CD4-positive, alpha-beta T cell (primary cell): ENCODE data around the gene PLET1. TPM values are rescaled to one million over a fixed set of nuclear protein-coding genes. Genes with fewer than 3 reads are reported as not detected.

Source experiments
- ATAC-seq: fragments of 200-7000 bp; cut with Tn5 transposase; one replicate; pipeline ENCODE4 v1.10.0; 2022; ENCODE audit warnings: mild to moderate bottlenecking; ENCODE audit not compliant: poor library complexity
- CTCF ChIA-PET: fragments of 350-600 bp; sonication (Branson Sonifier 250); formaldehyde crosslinking; loops from one replicate; lab custom pipeline; 2021; ENCODE audit warnings: antibody characterized with exemption, inconsistent platforms; lab: Charles Lee
- POLR2A ChIA-PET: fragments of 350-600 bp; sonication (Branson Sonifier 250); formaldehyde crosslinking; loops from one replicate; lab custom pipeline; 2021; ENCODE audit warnings: antibody characterized with exemption, inconsistent platforms; lab: Charles Lee
- DNase-seq, 14 experiments: peaks; one replicate each; pipeline ENCODE4 v3.0.0-alpha.2; 2013 to 2020; ENCODE audit warnings: mixed read lengths in 2 of 14
- H3K27ac ChIP-seq, 2 donors: one replicate each; pipeline versions ENCODE4 v1.5.1 to v1.7.0; 2013; ENCODE audit warnings: low read length in 2 of 2, low read depth in 1 of 2, mild to moderate bottlenecking in 1 of 2
- H3K27me3 ChIP-seq, 2 experiments: 1 replicate in 1 of 2; 2 replicates in 1 of 2; pipeline versions ENCODE4 v1.6.1 to v1.7.0; 2013; ENCODE audit warnings: low read length in 2 of 2, control low read depth in 1 of 2, mild to moderate bottlenecking in 1 of 2, moderate library complexity in 1 of 2; ENCODE audit not compliant: insufficient read depth in 2 of 2, control insufficient read depth in 1 of 2
- H3K36me3 ChIP-seq: one replicate; pipeline ENCODE4 v1.6.1; 2013; ENCODE audit warnings: low read length, control low read depth; ENCODE audit not compliant: insufficient read depth
- H3K4me1 ChIP-seq: one replicate; pipeline ENCODE4 v1.6.1; 2013; ENCODE audit warnings: low read length, control low read depth; ENCODE audit not compliant: insufficient read depth
- H3K4me3 ChIP-seq: one replicate; pipeline ENCODE4 v1.5.1; 2013; ENCODE audit warnings: mild to moderate bottlenecking, low read length, moderate library complexity
- H3K9me3 ChIP-seq, 2 experiments: 1 replicate in 1 of 2; 2 replicates in 1 of 2; pipeline versions ENCODE4 v1.6.1 to v1.7.0; 2013; ENCODE audit warnings: low read length in 2 of 2, mild to moderate bottlenecking in 2 of 2, control low read depth in 1 of 2, moderate library complexity in 1 of 2; ENCODE audit not compliant: control insufficient read depth in 1 of 2, insufficient read depth in 1 of 2
- H3K27ac Mint-ChIP-seq: one replicate; pipeline ENCODE4 v1.8.0; 2020; ENCODE audit warnings: mixed read lengths
- H3K27me3 Mint-ChIP-seq: one replicate; pipeline ENCODE4 v1.8.0; 2021; ENCODE audit warnings: mixed read lengths
- H3K36me3 Mint-ChIP-seq: one replicate; pipeline ENCODE4 v1.8.0; 2021; ENCODE audit warnings: low read depth, mixed read lengths
- H3K4me1 Mint-ChIP-seq: one replicate; pipeline ENCODE4 v1.8.0; 2021; ENCODE audit warnings: low read depth, mixed read lengths
- H3K4me3 Mint-ChIP-seq: one replicate; pipeline ENCODE4 v1.8.0; 2020; ENCODE audit warnings: mild to moderate bottlenecking, mixed read lengths
- H3K9me3 Mint-ChIP-seq: one replicate; pipeline ENCODE4 v1.8.0; 2020; ENCODE audit warnings: mixed read lengths
- CTCF ChIP-seq: fragments of 200-600 bp; IDR thresholded peaks from one replicate; pipeline ENCODE4 v1.8.0; 2022; ENCODE audit warnings: antibody characterized with exemption, mild to moderate bottlenecking
- intact Hi-C, 2 experiments: fragments of 100-400 bp; cut with DNase I in 1 of 2; cut with micrococcal nuclease in 1 of 2; formaldehyde crosslinking; loops; one replicate each; pipeline versions ENCODE4 v1.15.1 to v1.9.0; 2023 to 2025; cut with DNase I, micrococcal nuclease
- total RNA-seq, 174 experiments: library from RNA in 2 of 174; stranded (reverse) in 2 of 174; gene quantifications; one replicate each; pipeline ENCODE4 v1.2.3 and lab custom pipeline; 2021 to 2026

The PLET1 gene
- total RNA-seq, 2 experiments from 2014 or later, result not detected

GRCh38 chr11:112248201-112248600 lies 12.5 kb downstream of the PLET1 start:
- H3K9me3 ChIP-seq, result peaks cover 3 to 7% of the 10 kb centered on the region in 2 experiments
- H3K4me1 ChIP-seq, result no peaks in the 10 kb centered on the region
- no peak for TF ChIP-seq CTCF
- no peak overlapping the region for H3K4me3 Mint-ChIP-seq
- H3K4me1 Mint-ChIP-seq, result no peaks in the 10 kb centered on the region
- intact Hi-C loops, result no loop called here
- H3K27me3 ChIP-seq, result no peaks in the 10 kb centered on the region
- H3K9me3 Mint-ChIP-seq, result peaks cover 11% of the 10 kb centered on the region
- ChIA-PET POLR2A (no interaction called here), CTCF (no interaction called here)
- H3K4me3 ChIP-seq, result no peak overlapping the region
- no peaks in the 10 kb centered on the region for H3K27me3 Mint-ChIP-seq
- H3K27ac Mint-ChIP-seq, result no peak overlapping the region
- no peaks in the 10 kb centered on the region for H3K36me3 ChIP-seq
- no peak overlapping the region for H3K27ac ChIP-seq
- peaks cover 10% of the 10 kb centered on the region for H3K36me3 Mint-ChIP-seq
- no peak for DNase-seq
- no peak for ATAC-seq

- TF ChIP-seq CTCF, result no peak
- Mint-ChIP-seq H3K9me3 (peaks cover 11% of the 10 kb centered on the region), H3K36me3 (peaks cover 20% of the 10 kb centered on the region), H3K4me3 (no peak overlapping the region), H3K27ac (no peak overlapping the region), H3K27me3 (no peaks in the 10 kb centered on the region), H3K4me1 (no peaks in the 10 kb centered on the region)
- DNase-seq (no peak), ATAC-seq (no peak)
- ChIA-PET CTCF (no interaction called here), POLR2A (no interaction called here)
- no peak overlapping the region for H3K4me3 ChIP-seq
- intact Hi-C loops, result no loop called here
- H3K9me3 ChIP-seq, result peaks cover 3 to 7% of the 10 kb centered on the region in 2 experiments
- no peaks in the 10 kb centered on the region for H3K27me3 ChIP-seq
- no peaks in the 10 kb centered on the region for H3K4me1 ChIP-seq
- no peak overlapping the region for H3K27ac ChIP-seq
- H3K36me3 ChIP-seq, result no peaks in the 10 kb centered on the region
These were observed 13.5 kb downstream of the PLET1 start for GRCh38 chr11:112247201-112247600.

GRCh38 chr11:112241486-112241885 lies 19.2 kb downstream of the PLET1 start:
- H3K4me1 Mint-ChIP-seq, result no peaks in the 10 kb centered on the region
- intact Hi-C loops, result no loop called here
- ATAC-seq (no peak), DNase-seq (no peak)
- Histone ChIP-seq H3K4me3 (no peak overlapping the region), H3K36me3 (peaks cover 18% of the 10 kb centered on the region), H3K27me3 (no peaks in the 10 kb centered on the region), H3K9me3 (peaks cover 3 to 7% of the 10 kb centered on the region in 2 experiments), H3K4me1 (no peaks in the 10 kb centered on the region), H3K27ac (no peak overlapping the region)
- CTCF ChIA-PET, result no interaction called here
- H3K4me3 Mint-ChIP-seq, result no peak overlapping the region
- no peak overlapping the region for H3K27ac Mint-ChIP-seq
- TF ChIP-seq CTCF, result no peak
- H3K36me3 Mint-ChIP-seq, result peaks cover 74% of the 10 kb centered on the region
- peaks cover 10% of the 10 kb centered on the region for H3K9me3 Mint-ChIP-seq
- POLR2A ChIA-PET, result interaction anchor here (0.8 kb wide), 1 partner anchor 19 kb away, joined by 3 read pairs; no protein-coding TSS in a partner anchor
- no peaks in the 10 kb centered on the region for H3K27me3 Mint-ChIP-seq
